HL-60 (cell line): ENCODE results near the gene COA7.
A peak's percentile ranks its signal among the peaks of the same experiment; 100 is the strongest.
"Not testable (repeated sequence)": the region's sequence is repeated elsewhere in the genome, so short reads cannot be mapped to it uniquely, and the experiment has no call there.

Experiments used
- DNase-seq, 2 experiments: peaks; one replicate each; pipeline ENCODE4 v3.0.0-alpha.2; 2010 to 2020; ENCODE audit warnings: low read depth in 1 of 2, low spot score in 1 of 2
- H3K27ac ChIP-seq: fragments of 250-450 bp; sonication (Bioruptor Pico); replicated peaks from 2 replicates; pipeline ENCODE4 v1.5.1; 2020; ENCODE audit warnings: mild to moderate bottlenecking, moderate library complexity
- H3K27me3 ChIP-seq: fragments of 250-450 bp; sonication (Bioruptor Pico); 2 replicates; pipeline ENCODE4 v1.5.1; 2021; ENCODE audit warnings: mild to moderate bottlenecking, moderate library complexity; ENCODE audit not compliant: insufficient read depth, poor library complexity, severe bottlenecking
- H3K4me3 ChIP-seq: replicated peaks from 2 replicates; pipeline ENCODE4 v1.5.1; 2011; ENCODE audit warnings: mild to moderate bottlenecking, control low read depth, low read length; ENCODE audit not compliant: insufficient read depth
- GABPA ChIP-seq: IDR thresholded peaks from 2 replicates; pipeline ENCODE4 v1.6.1; 2012; ENCODE audit warnings: low read depth
- POLR2AphosphoS5 ChIP-seq: IDR thresholded peaks from 2 replicates; pipeline ENCODE4 v1.6.1; 2012; ENCODE audit warnings: low read depth
- SPI1 ChIP-seq: IDR thresholded peaks from 2 replicates; pipeline ENCODE4 v1.6.1; 2012; ENCODE audit warnings: low read depth, mild to moderate bottlenecking, borderline replicate concordance
- TF ChIP-seq, protein P1 (sequence below): IDR thresholded peaks from 2 replicates; pipeline ENCODE4 v1.6.1; 2012; ENCODE audit warnings: low read depth; ENCODE audit not compliant: insufficient replicate concordance
- TF ChIP-seq, protein P2 (sequence below): IDR thresholded peaks from one replicate; pipeline ENCODE4 v1.5.1; 2011; ENCODE audit warnings: low read length, control low read depth, inconsistent platforms; ENCODE audit not compliant: insufficient read depth

COA7 gene

GRCh38 chr1:52692697-52693096 is 5.5 kb downstream of the COA7 start:
- no peak for DNase-seq
- TF ChIP-seq, protein P1, sequence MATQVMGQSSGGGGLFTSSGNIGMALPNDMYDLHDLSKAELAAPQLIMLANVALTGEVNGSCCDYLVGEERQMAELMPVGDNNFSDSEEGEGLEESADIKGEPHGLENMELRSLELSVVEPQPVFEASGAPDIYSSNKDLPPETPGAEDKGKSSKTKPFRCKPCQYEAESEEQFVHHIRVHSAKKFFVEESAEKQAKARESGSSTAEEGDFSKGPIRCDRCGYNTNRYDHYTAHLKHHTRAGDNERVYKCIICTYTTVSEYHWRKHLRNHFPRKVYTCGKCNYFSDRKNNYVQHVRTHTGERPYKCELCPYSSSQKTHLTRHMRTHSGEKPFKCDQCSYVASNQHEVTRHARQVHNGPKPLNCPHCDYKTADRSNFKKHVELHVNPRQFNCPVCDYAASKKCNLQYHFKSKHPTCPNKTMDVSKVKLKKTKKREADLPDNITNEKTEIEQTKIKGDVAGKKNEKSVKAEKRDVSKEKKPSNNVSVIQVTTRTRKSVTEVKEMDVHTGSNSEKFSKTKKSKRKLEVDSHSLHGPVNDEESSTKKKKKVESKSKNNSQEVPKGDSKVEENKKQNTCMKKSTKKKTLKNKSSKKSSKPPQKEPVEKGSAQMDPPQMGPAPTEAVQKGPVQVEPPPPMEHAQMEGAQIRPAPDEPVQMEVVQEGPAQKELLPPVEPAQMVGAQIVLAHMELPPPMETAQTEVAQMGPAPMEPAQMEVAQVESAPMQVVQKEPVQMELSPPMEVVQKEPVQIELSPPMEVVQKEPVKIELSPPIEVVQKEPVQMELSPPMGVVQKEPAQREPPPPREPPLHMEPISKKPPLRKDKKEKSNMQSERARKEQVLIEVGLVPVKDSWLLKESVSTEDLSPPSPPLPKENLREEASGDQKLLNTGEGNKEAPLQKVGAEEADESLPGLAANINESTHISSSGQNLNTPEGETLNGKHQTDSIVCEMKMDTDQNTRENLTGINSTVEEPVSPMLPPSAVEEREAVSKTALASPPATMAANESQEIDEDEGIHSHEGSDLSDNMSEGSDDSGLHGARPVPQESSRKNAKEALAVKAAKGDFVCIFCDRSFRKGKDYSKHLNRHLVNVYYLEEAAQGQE, result no peak
- TF ChIP-seq POLR2AphosphoS5, result no peak
- no peak for TF ChIP-seq GABPA
- TF ChIP-seq, protein P2, sequence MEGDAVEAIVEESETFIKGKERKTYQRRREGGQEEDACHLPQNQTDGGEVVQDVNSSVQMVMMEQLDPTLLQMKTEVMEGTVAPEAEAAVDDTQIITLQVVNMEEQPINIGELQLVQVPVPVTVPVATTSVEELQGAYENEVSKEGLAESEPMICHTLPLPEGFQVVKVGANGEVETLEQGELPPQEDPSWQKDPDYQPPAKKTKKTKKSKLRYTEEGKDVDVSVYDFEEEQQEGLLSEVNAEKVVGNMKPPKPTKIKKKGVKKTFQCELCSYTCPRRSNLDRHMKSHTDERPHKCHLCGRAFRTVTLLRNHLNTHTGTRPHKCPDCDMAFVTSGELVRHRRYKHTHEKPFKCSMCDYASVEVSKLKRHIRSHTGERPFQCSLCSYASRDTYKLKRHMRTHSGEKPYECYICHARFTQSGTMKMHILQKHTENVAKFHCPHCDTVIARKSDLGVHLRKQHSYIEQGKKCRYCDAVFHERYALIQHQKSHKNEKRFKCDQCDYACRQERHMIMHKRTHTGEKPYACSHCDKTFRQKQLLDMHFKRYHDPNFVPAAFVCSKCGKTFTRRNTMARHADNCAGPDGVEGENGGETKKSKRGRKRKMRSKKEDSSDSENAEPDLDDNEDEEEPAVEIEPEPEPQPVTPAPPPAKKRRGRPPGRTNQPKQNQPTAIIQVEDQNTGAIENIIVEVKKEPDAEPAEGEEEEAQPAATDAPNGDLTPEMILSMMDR, result no peak
- TF ChIP-seq SPI1, result no peak
- H3K27ac ChIP-seq, result no peak overlapping the region

GRCh38 chr1:52691821-52692220 is 6.3 kb downstream of the COA7 start:
- no peak for DNase-seq
- H3K27me3 ChIP-seq, result no peaks in the 10 kb centered on the region
- TF ChIP-seq, protein P1, result no peak
- TF ChIP-seq POLR2AphosphoS5, result no peak
- TF ChIP-seq GABPA, result no peak
- TF ChIP-seq SPI1, result no peak
- TF ChIP-seq, protein P2, result no peak
- no peak overlapping the region for H3K4me3 ChIP-seq
- H3K27ac ChIP-seq, result no peak overlapping the region

More at GRCh38 chr1:52692697-52693096, 5.5 kb downstream of the COA7 start:
- no peak overlapping the region for H3K4me3 ChIP-seq
- no peaks in the 10 kb centered on the region for H3K27me3 ChIP-seq

GRCh38 chr1:52686830-52687229 is 11.3 kb downstream of the COA7 start:
- H3K4me3 ChIP-seq, result no peak overlapping the region
- no peak for TF ChIP-seq SPI1
- TF ChIP-seq POLR2AphosphoS5, result no peak
- no peak for DNase-seq
- no peak overlapping the region for H3K27ac ChIP-seq
- H3K27me3 ChIP-seq, result no peaks in the 10 kb centered on the region

GRCh38 chr1:52686261-52686751 is 11.8 kb downstream of the COA7 start:
- peak; percentile 26; the same call in 1 of the 2 replicates for TF ChIP-seq SPI1
- TF ChIP-seq, protein P2, result peak; percentile 42
- not testable (repeated sequence) for H3K27me3 ChIP-seq, H3K4me3 ChIP-seq
- peak overlapping the region; percentile 33 for H3K27ac ChIP-seq
- DNase-seq, result peak; percentile 61 to 79
